Calu3 (cell line): ENCODE measurements around the gene LARP1B. TPM values are rescaled to one million over a fixed set of nuclear protein-coding genes. Genes with fewer than 3 reads are reported as not detected.

Experiments used
- BruUV-seq: library from RNA; stranded (reverse); fragments of 400-500 nt; replicated peaks from 2 replicates; lab custom pipeline; 2021; lab: Mats Ljungman, UMichigan
- CTCF ChIA-PET: fragments of 300-600 bp; sonication (Branson Sonifier 250); formaldehyde crosslinking; loops from one replicate; lab custom pipeline; 2022; ENCODE audit warnings: antibody characterized with exemption; lab: Charles Lee
- DNase-seq: peaks from one replicate; pipeline ENCODE4 v3.0.0; 2022
- H3K27ac Mint-ChIP-seq: one replicate; pipeline ENCODE4 v1.8.0; 2022; ENCODE audit warnings: mixed read lengths; ENCODE audit not compliant: unreplicated experiment
- H3K27me3 Mint-ChIP-seq: one replicate; pipeline ENCODE4 v1.8.0; 2022; ENCODE audit warnings: mixed read lengths; ENCODE audit not compliant: unreplicated experiment
- H3K36me3 Mint-ChIP-seq: one replicate; pipeline ENCODE4 v1.8.0; 2022; ENCODE audit warnings: mild to moderate bottlenecking, moderate library complexity, mixed read lengths; ENCODE audit not compliant: insufficient read depth, unreplicated experiment
- H3K4me1 Mint-ChIP-seq: one replicate; pipeline ENCODE4 v1.8.0; 2022; ENCODE audit warnings: mild to moderate bottlenecking, low read depth, mixed read lengths; ENCODE audit not compliant: unreplicated experiment
- H3K4me3 Mint-ChIP-seq: one replicate; pipeline ENCODE4 v1.8.0; 2022; ENCODE audit warnings: mild to moderate bottlenecking, low read depth, moderate library complexity, mixed read lengths; ENCODE audit not compliant: unreplicated experiment
- H3K9me3 Mint-ChIP-seq: one replicate; pipeline ENCODE4 v1.8.0; 2022; ENCODE audit warnings: low read depth, mixed read lengths; ENCODE audit not compliant: unreplicated experiment
- CTCF ChIP-seq: fragments of 200-600 bp; IDR thresholded peaks from one replicate; pipeline ENCODE4 v1.8.0; 2022; ENCODE audit warnings: antibody characterized with exemption; ENCODE audit not compliant: unreplicated experiment
- intact Hi-C: fragments of 100-400 bp; cut with micrococcal nuclease; formaldehyde crosslinking; loops from one replicate; pipeline ENCODE4 v1.10.0; 2022; ENCODE audit not compliant: unreplicated experiment
- total RNA-seq: library from RNA; stranded (reverse); gene quantifications from 2 replicates; pipeline ENCODE4 v1.2.3, GENCODE V29; 2022

LARP1B gene
- total RNA-seq, 1 experiment from 2014 or later = 19.7 TPM

- no peaks in the 10 kb centered on the region for H3K9me3 Mint-ChIP-seq
- H3K36me3 Mint-ChIP-seq = no peaks in the 10 kb centered on the region
- no TSS peak for BruUV-seq
- no peaks in the 10 kb centered on the region for H3K27me3 Mint-ChIP-seq
- TF ChIP-seq CTCF = no peak
- DNase-seq = no peak
- H3K4me3 Mint-ChIP-seq = no peak overlapping the region
- no peaks in the 10 kb centered on the region for H3K4me1 Mint-ChIP-seq
- CTCF ChIA-PET = no interaction called here
- intact Hi-C loops = no loop called here
- no peak overlapping the region for H3K27ac Mint-ChIP-seq
These were observed 69.5 kb downstream of the LARP1B start for GRCh38 chr4:128130621-128131020.

- Mint-ChIP-seq H3K27ac (no peak overlapping the region), H3K36me3 (no peaks in the 10 kb centered on the region), H3K4me3 (no peak overlapping the region), H3K4me1 (no peaks in the 10 kb centered on the region), H3K9me3 (no peaks in the 10 kb centered on the region), H3K27me3 (no peaks in the 10 kb centered on the region)
- TF ChIP-seq CTCF = no peak
- DNase-seq = no peak
- intact Hi-C loops = no loop called here
- BruUV-seq = no TSS peak
- CTCF ChIA-PET = no interaction called here
These were observed 73.8 kb downstream of the LARP1B start for GRCh38 chr4:128134925-128135324.

GRCh38 chr4:128135391-128135790, 74.3 kb downstream of the LARP1B start:
- Mint-ChIP-seq H3K36me3 (no peaks in the 10 kb centered on the region), H3K4me1 (no peaks in the 10 kb centered on the region), H3K27ac (no peak overlapping the region), H3K9me3 (no peaks in the 10 kb centered on the region), H3K4me3 (no peak overlapping the region), H3K27me3 (no peaks in the 10 kb centered on the region)
- DNase-seq = no peak
- CTCF ChIA-PET = no interaction called here
- intact Hi-C loops = no loop called here
- no peak for TF ChIP-seq CTCF
- no TSS peak for BruUV-seq

GRCh38 chr4:128141866-128142265, 80.8 kb downstream of the LARP1B start:
- Mint-ChIP-seq H3K27me3 (no peaks in the 10 kb centered on the region), H3K27ac (no peak overlapping the region), H3K4me1 (no peaks in the 10 kb centered on the region), H3K9me3 (peaks cover 2% of the 10 kb centered on the region), H3K4me3 (no peak overlapping the region), H3K36me3 (no peaks in the 10 kb centered on the region)
- BruUV-seq = no TSS peak
- CTCF ChIA-PET = no interaction called here
- TF ChIP-seq CTCF = no peak
- no peak for DNase-seq
- intact Hi-C loops = no loop called here
